ENCODE data around the gene TJP1.

The TJP1 gene

DNA sequence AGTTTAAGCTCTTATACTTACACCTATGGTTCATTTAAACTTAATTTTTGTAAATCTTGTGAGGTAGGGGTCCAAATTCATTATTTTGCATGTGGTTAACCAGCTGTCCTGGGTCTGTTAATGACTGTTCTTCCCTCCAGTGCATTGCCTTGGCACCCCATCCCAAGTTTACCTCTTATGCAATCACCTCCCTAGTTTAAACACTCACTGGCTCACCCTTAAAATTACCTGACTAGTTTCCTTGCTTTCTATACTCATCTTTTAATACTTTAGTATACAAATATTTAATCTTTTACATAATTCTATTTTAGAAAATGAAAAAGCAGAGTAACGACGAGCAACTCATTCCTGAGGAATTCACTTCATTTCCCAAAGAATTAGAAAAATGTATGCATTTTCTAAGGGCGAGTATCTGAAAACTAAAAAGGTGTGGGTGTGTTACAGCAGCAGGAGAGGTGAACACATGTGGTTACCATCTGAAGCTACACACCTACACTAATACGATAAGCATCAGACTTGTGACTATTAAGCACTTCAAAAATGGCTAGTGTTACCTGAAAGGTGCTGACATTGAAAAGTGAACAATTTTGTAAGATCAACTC is 33.7 kb downstream of the TJP1 start:
- Histone ChIP-seq H3K9me3 (ENCODE audit: control insufficient read depth, insufficient read depth, low read depth, low read length) (no peaks in the 10 kb centered on the region), H3K36me3 (ENCODE audit: control insufficient read depth in 2 of 2, insufficient read depth in 1 of 2, low read length in 2 of 2) (peaks cover 0 to 1% of the 10 kb centered on the region in 2 experiments; a peak in 1 of 3 replicates), H3K4me3 (ENCODE audit: low read depth, low read length) (no peak overlapping the region), H3K4me1 (ENCODE audit: control insufficient read depth, insufficient read depth, low read length) (no peaks in the 10 kb centered on the region), H3K27ac (ENCODE audit: extremely low read depth, low read depth, low read length) (no peak overlapping the region)
- no peak for TF ChIP-seq GFI1B (tag by site-specific recombination; IDR thresholded peaks at IDR 0.05)
- TF ChIP-seq YY1 (tag by site-specific recombination; IDR thresholded peaks at IDR 0.05), result no peak
- TF ChIP-seq ZNF239 (tag by site-specific recombination; IDR thresholded peaks at IDR 0.05), result no peak
- no peak for TF ChIP-seq ZNF544 (tag by site-specific recombination; IDR thresholded peaks at IDR 0.05)
- TF ChIP-seq ZNF514 (tag by site-specific recombination; IDR thresholded peaks at IDR 0.05), result no peak
- TF ChIP-seq ZSCAN30 (tag by site-specific recombination; IDR thresholded peaks at IDR 0.05), result no peak
- no peak for TF ChIP-seq SP3 (tag by site-specific recombination; IDR thresholded peaks at IDR 0.05)
- TF ChIP-seq, protein P1, sequence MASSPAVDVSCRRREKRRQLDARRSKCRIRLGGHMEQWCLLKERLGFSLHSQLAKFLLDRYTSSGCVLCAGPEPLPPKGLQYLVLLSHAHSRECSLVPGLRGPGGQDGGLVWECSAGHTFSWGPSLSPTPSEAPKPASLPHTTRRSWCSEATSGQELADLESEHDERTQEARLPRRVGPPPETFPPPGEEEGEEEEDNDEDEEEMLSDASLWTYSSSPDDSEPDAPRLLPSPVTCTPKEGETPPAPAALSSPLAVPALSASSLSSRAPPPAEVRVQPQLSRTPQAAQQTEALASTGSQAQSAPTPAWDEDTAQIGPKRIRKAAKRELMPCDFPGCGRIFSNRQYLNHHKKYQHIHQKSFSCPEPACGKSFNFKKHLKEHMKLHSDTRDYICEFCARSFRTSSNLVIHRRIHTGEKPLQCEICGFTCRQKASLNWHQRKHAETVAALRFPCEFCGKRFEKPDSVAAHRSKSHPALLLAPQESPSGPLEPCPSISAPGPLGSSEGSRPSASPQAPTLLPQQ (tag by site-specific recombination; IDR thresholded peaks at IDR 0.05), result no peak
- no peak for TF ChIP-seq ZNF670 (tag by site-specific recombination; IDR thresholded peaks at IDR 0.05; ENCODE audit: low read depth)
- TF ChIP-seq HOXC10 (CRISPR knock-in tag; IDR thresholded peaks at IDR 0.05), result no peak
- no peak for TF ChIP-seq OVOL3 (tag by site-specific recombination; IDR thresholded peaks at IDR 0.05)
- TF ChIP-seq KLF9 (tag by site-specific recombination; IDR thresholded peaks at IDR 0.05; ENCODE audit: low read depth), result no peak
- TF ChIP-seq ZBTB21 (tag by site-specific recombination; IDR thresholded peaks at IDR 0.05), result no peak
- no peak for TF ChIP-seq ZNF266 (tag by site-specific recombination; IDR thresholded peaks at IDR 0.05; ENCODE audit: low read depth)
- TF ChIP-seq, protein P2, sequence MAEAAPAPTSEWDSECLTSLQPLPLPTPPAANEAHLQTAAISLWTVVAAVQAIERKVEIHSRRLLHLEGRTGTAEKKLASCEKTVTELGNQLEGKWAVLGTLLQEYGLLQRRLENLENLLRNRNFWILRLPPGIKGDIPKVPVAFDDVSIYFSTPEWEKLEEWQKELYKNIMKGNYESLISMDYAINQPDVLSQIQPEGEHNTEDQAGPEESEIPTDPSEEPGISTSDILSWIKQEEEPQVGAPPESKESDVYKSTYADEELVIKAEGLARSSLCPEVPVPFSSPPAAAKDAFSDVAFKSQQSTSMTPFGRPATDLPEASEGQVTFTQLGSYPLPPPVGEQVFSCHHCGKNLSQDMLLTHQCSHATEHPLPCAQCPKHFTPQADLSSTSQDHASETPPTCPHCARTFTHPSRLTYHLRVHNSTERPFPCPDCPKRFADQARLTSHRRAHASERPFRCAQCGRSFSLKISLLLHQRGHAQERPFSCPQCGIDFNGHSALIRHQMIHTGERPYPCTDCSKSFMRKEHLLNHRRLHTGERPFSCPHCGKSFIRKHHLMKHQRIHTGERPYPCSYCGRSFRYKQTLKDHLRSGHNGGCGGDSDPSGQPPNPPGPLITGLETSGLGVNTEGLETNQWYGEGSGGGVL (tag by site-specific recombination; IDR thresholded peaks at IDR 0.05), result no peak
- TF ChIP-seq BCL11A (tag by site-specific recombination; IDR thresholded peaks at IDR 0.05; ENCODE audit: low read depth), result no peak
- TF ChIP-seq ZNF626 (tag by site-specific recombination; IDR thresholded peaks at IDR 0.05), result no peak
- TF ChIP-seq ZNF23 (tag by site-specific recombination; IDR thresholded peaks at IDR 0.05; ENCODE audit: borderline replicate concordance), result no peak
- TF ChIP-seq, protein P3, sequence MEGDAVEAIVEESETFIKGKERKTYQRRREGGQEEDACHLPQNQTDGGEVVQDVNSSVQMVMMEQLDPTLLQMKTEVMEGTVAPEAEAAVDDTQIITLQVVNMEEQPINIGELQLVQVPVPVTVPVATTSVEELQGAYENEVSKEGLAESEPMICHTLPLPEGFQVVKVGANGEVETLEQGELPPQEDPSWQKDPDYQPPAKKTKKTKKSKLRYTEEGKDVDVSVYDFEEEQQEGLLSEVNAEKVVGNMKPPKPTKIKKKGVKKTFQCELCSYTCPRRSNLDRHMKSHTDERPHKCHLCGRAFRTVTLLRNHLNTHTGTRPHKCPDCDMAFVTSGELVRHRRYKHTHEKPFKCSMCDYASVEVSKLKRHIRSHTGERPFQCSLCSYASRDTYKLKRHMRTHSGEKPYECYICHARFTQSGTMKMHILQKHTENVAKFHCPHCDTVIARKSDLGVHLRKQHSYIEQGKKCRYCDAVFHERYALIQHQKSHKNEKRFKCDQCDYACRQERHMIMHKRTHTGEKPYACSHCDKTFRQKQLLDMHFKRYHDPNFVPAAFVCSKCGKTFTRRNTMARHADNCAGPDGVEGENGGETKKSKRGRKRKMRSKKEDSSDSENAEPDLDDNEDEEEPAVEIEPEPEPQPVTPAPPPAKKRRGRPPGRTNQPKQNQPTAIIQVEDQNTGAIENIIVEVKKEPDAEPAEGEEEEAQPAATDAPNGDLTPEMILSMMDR (tag by site-specific recombination; IDR thresholded peaks at IDR 0.05), result no peak
- TF ChIP-seq ZNF660 (tag by site-specific recombination; IDR thresholded peaks at IDR 0.05), result no peak
- ChIA-PET CTCF (no interaction called here), POLR2A (no interaction called here)

DNA sequence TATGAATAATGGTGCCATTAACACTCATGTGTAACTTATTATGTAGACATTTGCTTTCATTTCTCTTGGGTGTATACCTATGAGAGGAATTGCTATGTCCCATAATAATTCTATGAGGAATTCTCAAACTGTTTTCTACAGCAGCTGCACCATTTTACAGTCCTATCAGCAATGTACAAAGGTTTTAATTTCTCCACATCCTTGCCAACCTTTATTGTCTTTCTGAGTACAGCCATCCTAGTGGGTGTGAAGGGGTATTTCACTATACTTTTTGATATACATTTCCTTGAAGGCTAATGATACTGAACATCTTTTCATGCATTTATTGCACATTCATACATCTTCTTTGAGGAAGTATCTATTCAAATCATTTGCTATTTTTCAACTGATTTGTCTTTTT is 34.5 kb downstream of the TJP1 start:
- H3K36me3 ChIP-seq (ENCODE audit: control insufficient read depth in 2 of 2, insufficient read depth in 1 of 2, low read length in 2 of 2), result no peaks in the 10 kb centered on the region
- H3K27ac ChIP-seq (ENCODE audit: extremely low read depth, low read depth, low read length), result no peak overlapping the region
- TF ChIP-seq, protein P4, sequence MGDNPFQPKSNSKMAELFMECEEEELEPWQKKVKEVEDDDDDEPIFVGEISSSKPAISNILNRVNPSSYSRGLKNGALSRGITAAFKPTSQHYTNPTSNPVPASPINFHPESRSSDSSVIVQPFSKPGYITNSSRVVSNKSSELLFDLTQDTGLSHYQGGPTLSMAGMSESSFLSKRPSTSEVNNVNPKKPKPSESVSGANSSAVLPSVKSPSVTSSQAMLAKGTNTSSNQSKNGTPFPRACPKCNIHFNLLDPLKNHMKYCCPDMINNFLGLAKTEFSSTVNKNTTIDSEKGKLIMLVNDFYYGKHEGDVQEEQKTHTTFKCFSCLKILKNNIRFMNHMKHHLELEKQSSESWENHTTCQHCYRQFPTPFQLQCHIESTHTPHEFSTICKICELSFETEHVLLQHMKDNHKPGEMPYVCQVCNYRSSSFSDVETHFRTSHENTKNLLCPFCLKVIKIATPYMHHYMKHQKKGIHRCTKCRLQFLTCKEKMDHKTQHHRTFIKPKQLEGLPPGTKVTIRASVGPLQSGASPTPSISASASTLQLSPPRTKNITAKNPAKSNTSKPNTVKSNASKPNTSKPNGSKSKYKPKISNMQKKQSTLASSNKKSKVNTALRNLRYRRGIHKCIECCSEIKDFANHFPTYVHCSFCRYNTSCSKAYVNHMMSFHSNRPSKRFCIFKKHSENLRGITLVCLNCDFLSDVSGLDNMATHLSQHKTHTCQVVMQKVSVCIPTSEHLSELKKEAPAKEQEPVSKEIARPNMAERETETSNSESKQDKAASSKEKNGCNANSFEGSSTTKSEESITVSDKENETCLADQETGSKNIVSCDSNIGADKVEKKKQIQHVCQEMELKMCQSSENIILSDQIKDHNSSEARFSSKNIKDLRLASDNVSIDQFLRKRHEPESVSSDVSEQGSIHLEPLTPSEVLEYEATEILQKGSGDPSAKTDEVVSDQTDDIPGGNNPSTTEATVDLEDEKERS (tag by site-specific recombination; IDR thresholded peaks at IDR 0.05), result no peak
- no peak for TF ChIP-seq KLF1 (tag by site-specific recombination; IDR thresholded peaks at IDR 0.05)
- no peak for TF ChIP-seq ZNF404 (tag by site-specific recombination; IDR thresholded peaks at IDR 0.05)
- no peak for TF ChIP-seq ZNF157 (tag by site-specific recombination; IDR thresholded peaks at IDR 0.05)
- TF ChIP-seq, protein P5, sequence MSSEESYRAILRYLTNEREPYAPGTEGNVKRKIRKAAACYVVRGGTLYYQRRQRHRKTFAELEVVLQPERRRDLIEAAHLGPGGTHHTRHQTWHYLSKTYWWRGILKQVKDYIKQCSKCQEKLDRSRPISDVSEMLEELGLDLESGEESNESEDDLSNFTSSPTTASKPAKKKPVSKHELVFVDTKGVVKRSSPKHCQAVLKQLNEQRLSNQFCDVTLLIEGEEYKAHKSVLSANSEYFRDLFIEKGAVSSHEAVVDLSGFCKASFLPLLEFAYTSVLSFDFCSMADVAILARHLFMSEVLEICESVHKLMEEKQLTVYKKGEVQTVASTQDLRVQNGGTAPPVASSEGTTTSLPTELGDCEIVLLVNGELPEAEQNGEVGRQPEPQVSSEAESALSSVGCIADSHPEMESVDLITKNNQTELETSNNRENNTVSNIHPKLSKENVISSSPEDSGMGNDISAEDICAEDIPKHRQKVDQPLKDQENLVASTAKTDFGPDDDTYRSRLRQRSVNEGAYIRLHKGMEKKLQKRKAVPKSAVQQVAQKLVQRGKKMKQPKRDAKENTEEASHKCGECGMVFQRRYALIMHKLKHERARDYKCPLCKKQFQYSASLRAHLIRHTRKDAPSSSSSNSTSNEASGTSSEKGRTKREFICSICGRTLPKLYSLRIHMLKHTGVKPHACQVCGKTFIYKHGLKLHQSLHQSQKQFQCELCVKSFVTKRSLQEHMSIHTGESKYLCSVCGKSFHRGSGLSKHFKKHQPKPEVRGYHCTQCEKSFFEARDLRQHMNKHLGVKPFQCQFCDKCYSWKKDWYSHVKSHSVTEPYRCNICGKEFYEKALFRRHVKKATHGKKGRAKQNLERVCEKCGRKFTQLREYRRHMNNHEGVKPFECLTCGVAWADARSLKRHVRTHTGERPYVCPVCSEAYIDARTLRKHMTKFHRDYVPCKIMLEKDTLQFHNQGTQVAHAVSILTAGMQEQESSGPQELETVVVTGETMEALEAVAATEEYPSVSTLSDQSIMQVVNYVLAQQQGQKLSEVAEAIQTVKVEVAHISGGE (tag by site-specific recombination; conservative IDR thresholded peaks at IDR 0.05; ENCODE audit: low read depth), result no peak
- TF ChIP-seq ZNF211 (tag by site-specific recombination; IDR thresholded peaks at IDR 0.05; ENCODE audit: low read depth), result no peak
- ChIA-PET POLR2A (no interaction called here), CTCF (no interaction called here)
- H3K4me3 ChIP-seq (ENCODE audit: low read depth, low read length), result no peak overlapping the region
- no peaks in the 10 kb centered on the region for H3K4me1 ChIP-seq (ENCODE audit: control insufficient read depth, insufficient read depth, low read length)
- H3K9me3 ChIP-seq (ENCODE audit: control insufficient read depth, insufficient read depth, low read depth, low read length), result no peaks in the 10 kb centered on the region
